IMR-90 (cell line): ENCODE measurements around the gene ADAMTS13.

Source experiments
- CEBPB ChIP-seq: IDR thresholded peaks from 2 replicates; pipeline ENCODE4 v1.6.1; 2012; ENCODE audit warnings: low read depth, low read length, improper control_type of control experiment
- CTCF ChIP-seq: conservative IDR thresholded peaks from 2 replicates; pipeline ENCODE4 v1.5.1; 2012; ENCODE audit warnings: mild to moderate bottlenecking, low read depth, low read length, improper control_type of control experiment
- NFE2L2 ChIP-seq: fragments of 150-350 bp; IDR thresholded peaks from 2 replicates; pipeline ENCODE4 v1.6.1; 2016; ENCODE audit warnings: low read depth, mild to moderate bottlenecking, low read length
- POLR2A ChIP-seq: IDR thresholded peaks from 2 replicates; pipeline ENCODE4 v1.6.1; 2012; ENCODE audit warnings: mild to moderate bottlenecking, low read depth, low read length
- RFX5 ChIP-seq: IDR thresholded peaks from 2 replicates; pipeline ENCODE4 v1.8.0; 2012; ENCODE audit warnings: low read depth, mild to moderate bottlenecking, low read length, moderate library complexity

- TF ChIP-seq CTCF = peak; percentile 86
- TF ChIP-seq POLR2A = no peak
- TF ChIP-seq RFX5 = no peak
- no peak for TF ChIP-seq CEBPB
- no peak for TF ChIP-seq NFE2L2
These were observed 15.5 kb upstream of the ADAMTS13 start for GRCh38 chr9:133406480-133407307.
